ENCODE data around the gene NR1H3.

- TF ChIP-seq POLR2AphosphoS5 (IDR thresholded peaks at IDR 0.05) (no peak), CTCF (IDR thresholded peaks at IDR 0.05) (no peak)
Observed at GRCh38 chr11:47242596-47243192, 15.1 kb upstream of the NR1H3 start.
